Measurements from ENCODE around the gene SLC26A9. TPM values are rescaled to one million over a fixed set of nuclear protein-coding genes. Genes with fewer than 3 reads are reported as not detected.

The SLC26A9 gene
- total and polyA plus RNA-seq, 2 of the 4 experiments (the other 2 are of a cell fraction) = not detected

DNA sequence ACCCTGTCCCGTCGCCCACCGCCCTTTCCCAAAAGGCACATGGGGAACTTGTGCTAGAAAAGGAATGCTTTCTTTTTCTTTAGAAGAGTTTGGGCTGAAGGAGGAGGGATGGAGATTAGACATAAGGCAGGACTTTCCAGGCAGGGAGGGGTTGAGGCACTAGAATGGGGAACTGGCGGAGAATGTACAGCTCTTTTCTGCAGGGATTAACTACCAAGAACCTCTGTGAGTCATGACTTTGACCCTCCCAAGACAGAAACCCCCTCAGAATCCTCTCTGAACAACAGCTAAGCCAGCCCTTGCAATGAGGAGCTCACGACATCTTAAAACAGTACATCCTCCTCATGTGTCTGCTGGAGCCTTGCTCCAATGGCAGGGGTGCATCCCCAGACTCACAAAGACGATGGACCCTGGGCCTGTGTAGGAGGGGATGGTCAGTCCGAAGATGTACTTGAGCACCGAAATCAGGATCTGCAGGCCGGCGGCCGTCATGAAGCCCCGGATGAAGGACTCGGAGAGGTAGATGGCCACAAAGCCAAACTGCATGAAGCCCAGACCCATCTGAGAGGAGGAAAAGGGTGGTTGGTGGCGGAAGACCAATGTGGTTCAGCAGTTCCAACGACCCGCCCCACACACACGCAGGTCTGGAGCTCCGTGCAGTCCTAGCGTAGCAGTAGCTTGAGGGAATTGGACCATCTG is 13.6 kb downstream of the SLC26A9 start:
- no peak overlapping the region for H3K18ac ChIP-seq (ENCODE audit: low read depth, low read length)
- no peak overlapping the region for H3K4ac ChIP-seq (ENCODE audit: low read depth, low read length)
- peaks cover 43% of the 10 kb centered on the region for H3K27me3 ChIP-seq (ENCODE audit: control insufficient read depth, insufficient read depth, low read length)
- H3K4me1 ChIP-seq (ENCODE audit: control insufficient read depth, insufficient read depth, low read length) = peaks cover 5% of the 10 kb centered on the region
- ChIA-PET CTCF (interaction anchor here (1.4 to 1.6 kb wide), 2 partner anchors 48 kb away, joined by 4 to 6 read pairs; no protein-coding TSS in a partner anchor), POLR2A (ENCODE audit: unreplicated experiment) (no interaction called here)
- peaks cover 3% of the 10 kb centered on the region; the same call in 1 of the 2 replicates for H3K9me1 ChIP-seq (ENCODE audit: insufficient read depth, low read length)
- TF ChIP-seq USF2 (IDR thresholded peaks at IDR 0.05; ENCODE audit: low read depth, low read length) = no peak
- TF ChIP-seq RCOR1 (IDR thresholded peaks at IDR 0.05; ENCODE audit: insufficient replicate concordance, low read length) = no peak
- TF ChIP-seq, protein P1, sequence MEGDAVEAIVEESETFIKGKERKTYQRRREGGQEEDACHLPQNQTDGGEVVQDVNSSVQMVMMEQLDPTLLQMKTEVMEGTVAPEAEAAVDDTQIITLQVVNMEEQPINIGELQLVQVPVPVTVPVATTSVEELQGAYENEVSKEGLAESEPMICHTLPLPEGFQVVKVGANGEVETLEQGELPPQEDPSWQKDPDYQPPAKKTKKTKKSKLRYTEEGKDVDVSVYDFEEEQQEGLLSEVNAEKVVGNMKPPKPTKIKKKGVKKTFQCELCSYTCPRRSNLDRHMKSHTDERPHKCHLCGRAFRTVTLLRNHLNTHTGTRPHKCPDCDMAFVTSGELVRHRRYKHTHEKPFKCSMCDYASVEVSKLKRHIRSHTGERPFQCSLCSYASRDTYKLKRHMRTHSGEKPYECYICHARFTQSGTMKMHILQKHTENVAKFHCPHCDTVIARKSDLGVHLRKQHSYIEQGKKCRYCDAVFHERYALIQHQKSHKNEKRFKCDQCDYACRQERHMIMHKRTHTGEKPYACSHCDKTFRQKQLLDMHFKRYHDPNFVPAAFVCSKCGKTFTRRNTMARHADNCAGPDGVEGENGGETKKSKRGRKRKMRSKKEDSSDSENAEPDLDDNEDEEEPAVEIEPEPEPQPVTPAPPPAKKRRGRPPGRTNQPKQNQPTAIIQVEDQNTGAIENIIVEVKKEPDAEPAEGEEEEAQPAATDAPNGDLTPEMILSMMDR (conservative IDR thresholded peaks at IDR 0.05; ENCODE audit: low read depth, low read length) = no peak
- TF ChIP-seq CHD1 (IDR thresholded peaks at IDR 0.05; ENCODE audit: low read depth, low read length) = no peak
- TF ChIP-seq RAD21 (IDR thresholded peaks at IDR 0.05; ENCODE audit: low read length) = no peak
- TF ChIP-seq POLR2A (IDR thresholded peaks at IDR 0.05; ENCODE audit: low read depth, low read length) = no peak
- no peak for TF ChIP-seq MAZ (IDR thresholded peaks at IDR 0.05; ENCODE audit: borderline replicate concordance, low read depth, low read length)
- TF ChIP-seq MXI1 (IDR thresholded peaks at IDR 0.05; ENCODE audit: borderline replicate concordance, low read depth, low read length) = no peak
- TF ChIP-seq SMC3 (IDR thresholded peaks at IDR 0.05; ENCODE audit: low read depth, low read length) = no peak
- TF ChIP-seq RFX5 (IDR thresholded peaks at IDR 0.05; ENCODE audit: low read depth, low read length) = no peak
- TF ChIP-seq FOS (IDR thresholded peaks at IDR 0.05; ENCODE audit: low read depth, low read length) = no peak
- TF ChIP-seq NFE2L2 (IDR thresholded peaks at IDR 0.05; ENCODE audit: low read depth, low read length) = no peak
- H2BK120ac ChIP-seq (ENCODE audit: low read depth, low read length) = no peak overlapping the region
- H2BK20ac ChIP-seq (ENCODE audit: low read depth, low read length) = no peak overlapping the region
- H3K4me3 ChIP-seq (ENCODE audit: insufficient read depth, low read depth, low read length) = no peak overlapping the region
- H3K9ac ChIP-seq (ENCODE audit: low read depth, low read length) = no peak overlapping the region
- no peak overlapping the region for H4K91ac ChIP-seq (ENCODE audit: insufficient read depth, low read depth, low read length)
- no peak overlapping the region for H2AK5ac ChIP-seq (ENCODE audit: low read depth, low read length)
- DNase-seq = no peak
- WGBS, 2 experiments (ENCODE audit: extremely low coverage in 2 of 2, insufficient read length in 1 of 2) = 83% methylated on average over 6 of the region's 19 CpGs; no CpG with 5 or more reads in 1 of the 2 experiments
- H3K23ac ChIP-seq (ENCODE audit: low read depth, low read length) = no peak overlapping the region
- intact Hi-C loops (cut with micrococcal nuclease) = no loop called here
- dilution Hi-C loops (cut with HindIII; ENCODE audit: low sequenced_read_pairs, unreplicated experiment) = no loop called here
- no peak overlapping the region for H3K14ac ChIP-seq (replicated peaks; ENCODE audit: low read depth, low read length)
- H2BK15ac ChIP-seq (ENCODE audit: low read depth, low read length) = no peak overlapping the region
- H2AK9ac ChIP-seq (replicated peaks; ENCODE audit: low read depth, low read length, poor library complexity) = no peak overlapping the region
- H2BK5ac ChIP-seq (ENCODE audit: low read depth, low read length, poor library complexity, severe bottlenecking) = no peak overlapping the region
- ATAC-seq (ENCODE audit: low read depth) = no peak
- H4K20me1 ChIP-seq (ENCODE audit: insufficient read depth, low read length) = no peaks in the 10 kb centered on the region
- no peak overlapping the region for H3K27ac ChIP-seq (ENCODE audit: insufficient read depth, low read length)
- in situ Hi-C loops (cut with MboI; ENCODE audit: low sequenced_read_pairs) = loop anchor here (5.0 kb wide), 2 partner anchors 38 to 173 kb away; no protein-coding TSS in a partner anchor
- H3K56ac ChIP-seq (ENCODE audit: extremely low read depth, insufficient read depth, low read length) = no peak overlapping the region
- BruUV-seq (replicated peaks) = no TSS peak
- no peaks in the 10 kb centered on the region for H3K79me1 ChIP-seq (ENCODE audit: low read depth in 1 of 2, low read length in 2 of 2)
- H4K8ac ChIP-seq (ENCODE audit: low read depth in 2 of 2, low read length in 2 of 2) = no peak overlapping the region
- no peaks in the 10 kb centered on the region for H3K9me3 ChIP-seq (ENCODE audit: control insufficient read depth, insufficient read depth, low read length)
- no peak overlapping the region for H4K5ac ChIP-seq (ENCODE audit: low read depth, low read length)
- H3K4me2 ChIP-seq (ENCODE audit: low read depth, low read length) = no peak overlapping the region
- H3K36me3 ChIP-seq (ENCODE audit: control insufficient read depth, insufficient read depth, low read length) = no peaks in the 10 kb centered on the region
- H2AFZ ChIP-seq (replicated peaks; ENCODE audit: low read length, poor library complexity) = no peak overlapping the region
